Fibroblast of lung (primary cell): ENCODE measurements around the gene AREL1.

ENCODE experiments used
- CTCF ChIP-seq, 2 donors: IDR thresholded peaks in 1 of 2; conservative IDR thresholded peaks in 1 of 2; 1 replicate in 1 of 2; 2 replicates in 1 of 2; pipeline ENCODE4 v1.5.1; 2011 to 2012; ENCODE audit warnings: low read length in 2 of 2, control low read depth in 1 of 2, inconsistent platforms in 1 of 2, low read depth in 1 of 2, mild to moderate bottlenecking in 1 of 2
- EZH2 ChIP-seq: IDR thresholded peaks from 2 replicates; pipeline ENCODE4 v1.5.1; 2012; ENCODE audit warnings: low read length, control low read depth, mild to moderate bottlenecking; ENCODE audit errors: missing control alignments

- TF ChIP-seq CTCF (conservative IDR thresholded peaks at IDR 0.05 in 1 of 2, IDR thresholded peaks at IDR 0.05 in 1 of 2; ENCODE audit: low read depth in 1 of 2, low read length in 2 of 2) (no peak), EZH2 (no peak)
Measured at GRCh38 chr14:74621556-74621955, 91.3 kb downstream of the AREL1 start.
